GM04503 (cell line): Measurements from ENCODE around the gene SNF8.

Experiments used
- DNase-seq: peaks from one replicate; pipeline ENCODE4 v3.0.0-alpha.2; 2012; ENCODE audit warnings: low read depth

SNF8 gene

DNA sequence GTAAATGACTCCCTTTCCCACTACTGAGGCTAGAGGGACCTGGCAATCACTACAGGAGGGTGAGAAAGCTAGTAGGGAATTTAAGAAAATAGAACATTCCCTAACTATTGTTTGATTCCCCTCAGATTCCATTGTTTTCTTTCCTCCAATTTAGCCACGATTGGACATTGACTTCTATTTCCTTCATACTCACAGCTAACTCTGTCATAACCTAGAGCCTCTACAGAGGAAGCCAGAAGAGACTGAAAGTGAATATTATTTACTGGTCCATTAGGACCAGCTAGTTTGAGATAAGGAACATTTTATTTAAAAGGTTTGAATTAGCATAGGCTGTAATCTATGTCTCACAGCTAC is 14.9 kb downstream of the SNF8 start:
- DNase-seq: no peak

DNA sequence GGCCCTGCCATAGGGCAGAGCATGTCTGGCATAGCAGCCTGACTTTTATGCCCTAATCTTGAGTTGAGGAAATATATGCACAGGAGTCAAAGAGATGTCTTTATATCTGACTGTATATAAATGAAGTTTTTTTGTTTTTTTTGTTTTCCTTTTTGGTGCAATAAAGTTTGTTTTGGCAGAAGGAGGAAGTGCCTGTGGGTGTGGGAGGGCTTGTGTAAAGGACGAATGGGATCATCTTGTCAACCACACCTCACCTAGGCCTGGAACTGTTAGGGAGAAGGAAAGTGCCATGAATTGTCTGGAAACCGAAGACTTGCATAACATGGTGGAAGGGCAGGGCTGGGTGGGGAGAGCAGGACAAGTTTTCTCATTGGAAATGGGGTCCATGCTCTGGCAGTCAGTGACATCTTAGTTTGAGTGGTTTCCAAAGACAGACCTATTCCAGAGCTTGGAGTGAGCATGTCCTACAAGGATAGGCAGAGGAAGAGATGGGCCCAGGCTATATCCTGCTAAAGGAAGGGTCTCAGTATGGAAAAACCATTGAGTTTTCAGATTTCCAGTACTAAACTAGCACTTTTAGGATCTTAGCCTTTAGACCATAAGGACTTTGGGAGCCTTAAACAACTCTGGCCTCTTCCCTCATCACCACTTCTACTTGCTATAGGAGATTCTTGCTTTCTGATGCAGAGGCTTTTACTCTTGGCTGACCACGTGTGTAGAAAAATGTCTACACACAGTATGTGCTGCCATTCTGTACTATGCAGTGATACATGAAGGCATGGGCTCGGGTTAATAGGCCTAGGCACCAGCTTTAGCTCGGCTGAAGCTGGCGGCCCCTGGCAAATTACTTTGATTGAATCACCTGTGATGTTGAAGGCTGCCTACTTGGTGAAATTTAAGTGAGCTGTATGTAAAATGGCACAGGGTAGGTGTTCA is 15.5 kb downstream of the SNF8 start:
- no peak for DNase-seq

DNA sequence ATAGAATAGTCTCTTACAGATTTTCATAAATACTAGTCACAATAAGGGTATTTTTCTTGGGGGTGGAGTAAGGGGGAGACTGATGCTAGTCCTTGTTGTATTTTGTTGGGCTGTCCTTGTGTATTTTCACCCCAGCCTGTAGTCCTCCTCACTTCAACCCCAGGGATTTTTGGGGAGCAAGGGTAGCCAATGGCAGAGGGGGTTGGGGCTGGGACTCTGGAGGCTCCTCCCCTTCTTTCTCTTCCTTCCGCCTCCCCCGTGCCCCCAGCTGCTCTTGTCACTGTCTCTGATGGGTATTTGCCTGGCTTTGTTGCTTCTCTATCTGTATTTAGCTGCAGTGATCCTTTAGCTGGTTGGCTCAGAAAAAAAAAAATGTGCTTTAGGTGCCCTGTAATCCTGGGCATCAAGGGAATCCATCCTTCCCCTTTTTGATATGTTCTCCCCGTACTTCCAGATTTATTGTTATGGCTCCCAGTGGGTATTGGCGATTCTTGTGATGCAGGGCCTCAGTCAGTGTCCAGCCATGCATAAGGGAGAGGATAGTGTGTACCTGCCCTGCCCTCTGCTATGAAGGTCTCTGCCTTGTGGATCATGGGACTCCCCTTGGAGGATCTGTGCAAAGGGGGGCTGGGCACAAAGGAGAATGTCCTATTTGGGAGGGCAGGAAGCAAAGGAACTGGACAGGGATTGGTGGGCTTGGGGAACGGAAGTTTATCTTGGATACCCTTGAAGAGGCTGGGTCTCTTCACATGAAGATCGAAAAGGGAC is 16.5 kb downstream of the SNF8 start:
- DNase-seq: no peak

DNA sequence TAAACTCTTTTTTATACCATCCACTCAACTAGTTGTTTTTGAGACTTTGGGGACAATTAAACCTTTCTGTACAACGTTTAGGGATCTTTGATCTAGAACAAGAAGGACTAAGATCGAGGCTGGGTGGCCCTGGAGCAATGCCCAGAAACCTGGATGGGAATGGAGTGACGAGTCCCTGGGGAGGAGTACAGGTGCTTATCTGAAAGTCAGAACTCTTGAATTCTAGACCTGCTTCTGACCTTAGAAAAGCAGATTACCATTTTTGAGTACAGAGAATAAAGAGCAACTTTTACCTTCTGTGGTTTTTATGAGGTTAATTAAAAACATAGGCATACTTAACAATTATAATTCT is 18.7 kb downstream of the SNF8 start:
- DNase-seq: no peak

DNA sequence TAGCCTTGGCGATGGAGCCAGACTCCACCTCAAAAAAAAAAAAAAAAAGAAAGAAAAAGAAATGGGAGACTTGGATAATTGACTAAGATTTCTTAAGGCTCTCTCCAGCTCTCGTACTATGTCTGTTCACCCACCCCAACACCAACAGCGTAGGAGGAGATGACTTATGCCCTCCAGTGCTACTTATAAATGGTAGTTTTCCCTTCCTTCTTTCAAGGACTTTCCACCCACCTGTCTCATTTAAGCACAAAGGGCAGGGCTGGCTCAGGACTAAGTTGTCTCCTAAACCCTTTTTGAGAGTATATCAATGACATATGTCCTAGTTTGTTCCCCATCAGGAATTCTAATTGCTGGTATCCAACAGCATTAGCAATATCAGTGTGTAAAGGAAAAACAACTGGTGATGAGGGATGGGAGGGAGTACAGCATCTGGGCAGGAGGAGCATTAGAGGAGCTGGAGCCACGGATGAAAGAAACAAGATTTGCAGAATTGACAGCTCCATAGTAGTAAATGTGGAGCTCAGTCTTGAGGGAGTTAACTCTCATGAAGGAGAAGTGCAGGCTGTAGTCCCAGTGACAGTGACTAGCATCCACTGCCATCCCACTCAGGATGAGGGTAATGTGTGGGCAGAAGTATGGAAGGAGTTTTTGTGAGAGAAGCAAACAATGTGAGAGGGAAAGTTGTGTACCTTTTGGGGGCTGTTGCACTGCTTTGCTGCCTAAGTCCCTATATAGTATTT is 19.2 kb downstream of the SNF8 start:
- DNase-seq: no peak

DNA sequence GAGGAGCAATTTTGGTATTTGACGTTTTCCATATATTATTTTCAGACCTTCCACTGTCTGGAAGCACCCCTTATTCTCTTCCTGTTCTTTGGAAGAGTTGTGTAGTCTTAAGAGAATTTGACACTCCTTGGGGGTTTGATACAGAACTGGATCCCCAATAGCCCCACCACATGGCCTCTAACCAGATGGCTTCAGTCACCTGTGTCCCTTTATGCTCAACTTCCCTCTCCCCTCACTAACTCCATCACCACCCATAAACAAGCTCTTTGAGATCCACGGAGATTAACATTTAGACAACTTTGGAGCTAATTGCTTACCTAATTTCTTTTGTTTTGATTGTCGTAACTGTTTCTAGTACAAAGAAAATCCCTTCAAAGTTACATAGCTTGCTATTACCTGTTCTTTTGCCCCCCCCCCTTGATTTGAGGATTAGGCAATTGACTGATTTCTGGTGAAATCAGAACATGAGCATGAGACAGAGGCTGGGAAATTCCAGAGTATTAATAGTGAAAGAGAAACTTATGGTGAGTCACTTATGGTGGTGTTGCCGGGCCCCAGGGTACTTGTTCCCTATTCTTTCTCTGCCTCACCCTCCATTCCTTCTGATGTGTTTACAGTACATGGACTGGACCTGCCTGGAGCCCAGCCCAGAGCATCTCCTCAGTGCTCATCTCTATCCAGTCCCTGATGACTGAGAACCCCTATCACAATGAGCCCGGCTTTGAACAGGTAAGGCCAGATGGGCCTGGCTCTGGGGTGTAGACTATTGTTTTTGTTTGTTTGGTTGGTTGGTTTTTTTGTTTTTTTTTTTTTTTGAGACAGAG is 29.0 kb downstream of the SNF8 start:
- peak; percentile 73 for DNase-seq

DNA sequence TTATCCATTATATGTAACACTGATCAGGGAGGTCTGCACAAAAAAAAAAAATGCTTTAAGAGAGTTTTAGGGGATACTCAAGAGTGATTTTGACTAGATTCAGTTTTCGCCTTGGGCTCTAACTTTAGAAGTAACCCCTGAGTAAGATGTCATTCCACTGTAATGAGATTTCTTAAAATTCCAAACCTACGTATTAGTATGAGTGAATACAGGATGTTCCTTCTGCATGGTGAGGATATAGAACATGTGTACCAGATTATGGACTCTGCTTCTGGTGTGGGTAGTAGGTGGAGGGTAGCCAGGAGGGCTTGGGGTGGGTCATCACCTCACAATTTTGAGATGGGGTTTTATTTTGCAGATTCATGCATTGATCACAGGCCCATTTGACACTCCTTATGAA is 32.2 kb downstream of the SNF8 start:
- DNase-seq: no peak

DNA sequence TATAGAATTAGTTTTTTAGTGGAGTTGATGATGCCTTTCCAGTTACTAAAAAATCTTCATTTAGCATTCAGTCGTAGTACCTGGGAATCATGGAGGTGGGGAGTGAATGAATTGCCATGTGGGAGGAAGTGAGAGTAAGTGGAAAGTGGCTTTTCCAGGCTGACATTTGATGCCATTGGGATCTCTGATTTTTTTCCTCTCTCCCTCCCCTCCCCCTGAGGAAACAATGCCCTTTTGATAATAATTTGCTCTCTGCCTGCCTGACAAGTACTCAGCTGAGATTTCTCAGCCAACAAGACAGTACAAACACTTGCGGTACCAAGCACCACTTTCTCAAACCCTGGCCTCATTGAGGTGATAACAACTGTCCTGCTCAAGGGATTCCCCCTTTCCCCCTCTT is 34.3 kb downstream of the SNF8 start:
- no peak for DNase-seq

DNA sequence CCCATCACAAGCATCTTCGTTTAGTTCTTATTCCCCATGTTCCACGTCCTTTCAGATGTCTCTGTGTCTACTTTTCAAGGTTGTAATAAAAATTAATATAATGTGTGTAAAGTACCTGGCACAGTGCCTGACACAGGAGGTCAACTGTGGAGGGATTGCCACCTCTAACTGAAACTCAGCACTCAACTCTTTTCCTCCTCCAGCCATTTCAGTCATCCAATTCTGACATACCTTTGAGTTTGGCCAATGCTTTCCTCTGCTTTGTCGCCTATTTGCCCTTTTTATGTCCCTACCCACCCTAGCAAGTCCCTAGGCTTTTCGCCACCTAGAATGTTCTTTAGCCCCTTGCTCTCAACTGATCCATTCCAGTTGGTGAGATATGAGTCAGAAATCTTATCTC is 34.9 kb downstream of the SNF8 start:
- no peak for DNase-seq

DNA sequence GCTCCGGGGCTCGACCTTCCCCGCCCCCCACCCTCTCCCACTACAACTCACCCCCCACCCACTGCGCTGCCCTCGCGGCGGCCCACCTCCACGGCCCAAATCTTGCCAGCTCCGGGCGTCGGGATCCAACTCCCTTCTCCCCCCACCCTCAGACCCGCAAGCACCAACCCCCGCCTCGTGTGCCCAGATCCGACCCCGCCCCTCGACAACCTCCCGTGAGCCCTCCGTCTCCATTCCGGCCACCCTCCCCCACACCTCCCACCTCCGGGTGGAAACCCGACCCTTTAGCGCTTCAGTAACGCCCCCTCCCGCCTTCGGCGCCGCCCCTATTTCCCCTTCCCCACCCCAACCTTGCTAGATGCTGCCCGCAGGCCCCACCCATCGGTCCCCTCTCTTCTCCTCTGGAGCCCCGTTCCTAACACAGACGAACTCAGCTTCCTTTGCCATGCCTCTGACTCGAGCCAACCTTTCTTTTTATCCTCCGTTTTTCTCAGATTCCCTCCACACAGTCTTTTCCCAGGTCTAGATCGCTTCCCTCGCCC is 35.7 kb downstream of the SNF8 start:
- DNase-seq: no peak

DNA sequence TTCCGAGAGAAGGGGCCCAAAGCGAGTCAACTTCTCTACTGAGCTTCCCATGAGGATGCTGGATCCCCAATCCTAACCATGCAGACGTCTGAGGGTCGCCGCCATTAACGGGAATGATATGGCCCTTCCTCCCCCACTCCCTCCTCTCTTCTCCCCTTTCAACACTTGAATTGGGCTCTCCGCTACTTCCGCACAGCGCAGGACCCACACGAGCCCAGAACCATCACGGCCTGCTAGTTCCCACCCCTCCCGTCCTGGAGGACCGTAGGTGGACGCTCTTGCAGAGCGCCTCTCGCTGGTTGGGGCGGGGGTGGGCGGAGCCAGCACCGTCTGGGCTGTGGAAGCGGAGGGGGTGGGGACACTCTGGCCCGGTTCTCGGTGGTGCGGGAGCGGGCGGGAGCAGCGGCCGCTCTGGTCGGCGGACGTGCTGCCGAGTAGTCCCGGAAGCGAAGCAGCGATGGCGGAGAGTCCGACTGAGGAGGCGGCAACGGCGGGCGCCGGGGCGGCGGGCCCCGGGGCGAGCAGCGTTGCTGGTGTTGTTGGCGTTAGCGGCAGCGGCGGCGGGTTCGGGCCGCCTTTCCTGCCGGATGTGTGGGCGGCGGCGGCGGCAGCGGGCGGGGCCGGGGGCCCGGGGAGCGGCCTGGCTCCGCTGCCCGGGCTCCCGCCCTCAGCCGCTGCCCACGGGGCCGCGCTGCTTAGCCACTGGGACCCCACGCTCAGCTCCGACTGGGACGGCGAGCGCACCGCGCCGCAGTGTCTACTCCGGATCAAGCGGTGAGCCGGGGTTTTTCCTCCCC is 36.4 kb downstream of the SNF8 start, which contains the start of gene UBE2Z:
UBE2Z (plus strand) TSS at position 361 of the 797 bp plus-strand sequence; CDS start at position 458, 97 bp downstream.
- DNase-seq: peak; percentile 76

DNA sequence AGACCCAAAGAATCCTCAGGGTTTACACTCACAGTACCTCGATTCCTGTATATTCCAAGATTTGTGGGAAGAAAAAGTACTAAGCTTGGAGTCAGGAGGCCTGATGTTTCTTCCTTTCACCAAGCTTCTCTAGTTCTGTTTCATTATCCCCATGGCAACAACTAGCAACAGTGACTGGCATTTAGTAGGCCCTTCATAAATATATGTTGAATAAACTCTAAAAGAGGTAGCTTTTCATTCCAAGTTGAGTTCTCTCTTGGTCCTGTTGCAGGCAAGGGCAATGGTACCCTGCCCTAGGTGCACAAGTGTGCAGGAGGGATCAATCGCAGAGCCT is 37.0 kb downstream of the SNF8 start:
- peak; percentile 49 for DNase-seq

DNA sequence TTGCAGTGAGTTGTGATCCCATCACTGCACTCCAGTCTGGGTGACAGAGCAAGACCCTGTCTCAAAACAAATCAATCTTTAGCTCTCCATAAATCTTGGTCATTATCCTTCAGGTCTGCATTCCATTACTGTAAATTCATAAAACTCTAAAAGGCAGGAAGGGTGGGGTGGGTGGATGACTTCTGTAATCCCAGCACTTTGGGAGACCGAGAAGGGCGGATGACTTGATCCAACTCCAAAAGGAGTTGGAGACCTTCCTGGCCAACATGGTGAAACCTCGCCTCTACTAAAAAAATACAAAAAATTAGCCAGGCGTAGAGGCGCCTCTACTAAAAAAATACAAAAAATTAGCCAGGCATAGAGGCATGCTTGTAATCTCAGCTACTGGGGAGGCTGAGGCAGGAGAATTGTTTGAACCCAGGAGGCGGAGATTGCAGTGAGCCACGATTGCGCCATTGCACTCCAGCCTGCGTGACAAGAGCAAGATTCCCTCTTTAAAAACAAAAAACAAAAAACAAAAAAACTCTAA is 38.6 kb downstream of the SNF8 start:
- no peak for DNase-seq

DNA sequence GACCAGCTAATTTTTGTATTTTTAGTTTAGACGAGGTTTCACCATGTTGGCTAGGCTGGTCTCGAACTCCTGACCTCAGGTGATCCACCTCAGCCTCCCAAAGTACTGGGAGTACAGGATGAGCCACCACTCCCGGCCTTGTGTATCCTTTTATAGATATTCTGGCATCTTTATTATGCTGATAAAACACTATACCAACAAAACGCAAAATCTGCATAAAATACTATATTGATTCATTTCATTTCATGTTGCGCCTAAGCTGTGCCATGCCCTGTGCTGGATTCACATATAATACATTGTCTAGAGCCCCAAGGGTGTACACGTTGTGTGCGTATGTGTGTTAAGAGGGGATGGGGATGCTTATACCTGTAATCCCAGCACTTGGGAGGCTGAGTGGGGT is 40.2 kb downstream of the SNF8 start:
- DNase-seq: no peak

DNA sequence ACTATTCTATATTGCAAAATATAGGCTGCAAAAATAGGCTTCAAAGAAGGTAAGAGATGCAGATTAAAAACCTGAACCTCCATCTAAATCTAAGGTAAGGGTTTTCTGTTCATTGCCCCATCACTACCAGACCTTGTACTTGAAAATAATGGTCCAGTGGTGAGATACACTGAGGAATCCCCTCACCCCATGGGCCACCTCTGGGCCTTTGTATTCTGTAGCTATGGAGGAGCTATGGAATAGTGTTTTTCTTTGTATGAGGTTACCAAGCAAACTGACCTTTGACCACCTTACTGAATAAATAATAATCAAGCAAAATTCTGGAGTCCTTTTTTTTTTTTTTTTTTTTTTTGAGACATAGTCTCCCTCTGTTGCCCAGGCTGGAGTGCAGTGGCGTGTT is 41.2 kb downstream of the SNF8 start:
- DNase-seq: no peak

DNA sequence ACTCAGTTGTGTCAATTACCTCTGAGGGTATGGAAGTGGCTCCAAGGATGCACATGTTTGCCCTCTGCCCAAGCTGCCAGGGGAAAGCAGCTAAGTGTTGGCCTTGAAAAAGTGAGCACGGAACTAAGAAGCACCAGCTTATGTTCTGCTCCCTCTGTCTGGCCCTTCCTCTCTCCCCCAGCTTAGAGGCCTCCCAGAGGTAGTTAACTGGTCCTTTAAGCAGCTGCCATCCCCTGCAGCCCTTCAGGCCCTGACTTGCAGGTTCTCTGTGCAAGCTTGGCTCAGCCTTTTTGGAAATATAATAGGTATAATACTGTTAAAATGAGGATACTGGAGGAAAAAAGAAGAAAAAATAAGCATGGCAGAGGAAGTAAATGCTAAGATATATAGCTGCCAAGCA is 43.4 kb downstream of the SNF8 start:
- no peak for DNase-seq

DNA sequence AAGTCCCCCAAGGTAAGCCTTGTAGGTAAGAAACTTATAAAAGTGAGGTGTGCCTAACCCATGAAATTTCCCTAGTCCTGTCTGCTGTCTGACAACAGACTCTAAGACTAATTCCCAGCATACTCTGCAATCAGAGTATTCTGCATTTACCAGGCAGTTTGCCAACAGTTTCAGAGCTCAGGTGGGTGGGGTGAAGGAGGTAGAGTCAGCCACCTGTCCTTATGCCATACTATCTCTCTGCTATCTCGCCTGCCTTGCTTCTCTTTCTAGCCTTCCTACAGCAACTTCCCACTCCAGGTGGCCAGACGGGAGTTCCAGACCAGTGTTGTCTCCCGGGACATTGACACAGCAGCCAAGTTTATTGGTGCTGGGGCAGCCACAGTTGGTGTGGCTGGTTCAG is 49.8 kb downstream of the SNF8 start:
- DNase-seq: no peak

DNA sequence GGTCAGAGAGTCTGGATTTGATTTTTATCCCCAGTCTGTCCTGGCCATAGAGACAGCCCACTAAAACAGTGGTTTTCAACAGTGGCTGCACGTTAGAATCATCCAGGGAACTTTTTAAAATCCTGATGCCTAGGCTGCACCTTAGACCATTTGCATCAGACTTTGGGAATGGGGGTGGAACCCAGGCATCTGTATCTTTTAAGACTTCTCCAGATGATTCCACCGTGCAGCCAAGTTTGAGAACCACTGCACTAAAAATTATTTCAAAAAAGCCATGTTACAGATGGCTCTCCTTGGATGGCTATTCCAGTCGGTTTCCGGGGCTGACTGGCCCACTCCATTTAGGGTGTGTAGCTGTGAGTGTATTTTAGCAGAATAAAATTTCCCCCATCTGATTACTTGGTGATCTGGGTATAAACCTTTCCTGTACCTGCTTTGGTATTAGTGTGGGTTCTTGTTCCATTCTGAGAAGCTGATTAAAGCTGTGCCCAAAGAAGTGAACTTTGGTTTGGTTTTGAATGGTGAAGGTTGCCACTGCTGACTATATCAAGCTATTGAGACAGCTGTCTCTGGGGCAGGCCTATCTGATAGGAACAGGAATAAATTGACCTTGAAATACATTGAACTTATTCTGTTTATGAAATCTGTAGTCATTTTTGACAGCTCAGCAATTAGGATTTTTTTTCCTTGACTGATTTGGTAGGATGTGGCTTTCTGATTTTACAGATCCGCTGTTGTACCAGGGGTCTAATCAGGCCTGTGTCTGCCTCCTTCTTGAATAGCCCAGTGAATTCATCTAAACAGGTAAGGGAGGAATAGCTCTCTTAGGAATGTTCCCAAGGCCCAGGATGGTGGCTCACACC is 50.8 kb downstream of the SNF8 start:
- DNase-seq: no peak

DNA sequence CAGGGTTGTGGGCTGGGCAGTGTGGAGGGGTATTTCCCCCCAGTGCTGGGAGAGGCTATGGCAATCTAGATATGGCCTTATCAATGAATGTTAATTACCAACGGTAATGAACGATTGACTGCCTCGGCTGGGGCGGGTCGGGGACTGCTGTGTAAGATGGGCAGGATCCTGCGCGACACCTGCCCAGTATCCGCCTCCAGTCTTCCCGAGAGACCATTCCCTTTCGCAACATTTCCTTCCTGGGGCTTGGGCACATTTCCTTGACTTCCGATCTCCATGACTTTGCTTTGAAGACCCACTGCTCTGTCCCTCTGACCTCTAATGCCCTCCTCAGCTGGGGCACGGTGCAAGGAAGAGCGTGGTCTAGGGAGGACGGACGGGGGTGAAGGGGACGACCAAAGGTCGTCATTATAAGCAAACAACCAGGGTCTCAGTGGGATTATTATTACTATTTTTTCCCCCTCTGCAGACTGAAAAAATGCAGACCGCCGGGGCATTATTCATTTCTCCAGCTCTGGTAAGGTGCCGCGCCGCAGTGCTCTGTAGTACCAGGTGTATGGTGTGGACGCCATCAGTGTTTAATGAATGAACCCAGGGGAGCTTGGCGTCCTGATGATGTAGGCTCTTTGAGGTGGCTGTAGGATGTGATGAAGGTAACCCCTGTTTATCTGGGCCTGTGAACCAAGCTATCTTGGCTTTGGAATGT is 51.5 kb downstream of the SNF8 start:
- no peak for DNase-seq
